Measurements from ENCODE around the gene IFI44.

IFI44 gene

DNA sequence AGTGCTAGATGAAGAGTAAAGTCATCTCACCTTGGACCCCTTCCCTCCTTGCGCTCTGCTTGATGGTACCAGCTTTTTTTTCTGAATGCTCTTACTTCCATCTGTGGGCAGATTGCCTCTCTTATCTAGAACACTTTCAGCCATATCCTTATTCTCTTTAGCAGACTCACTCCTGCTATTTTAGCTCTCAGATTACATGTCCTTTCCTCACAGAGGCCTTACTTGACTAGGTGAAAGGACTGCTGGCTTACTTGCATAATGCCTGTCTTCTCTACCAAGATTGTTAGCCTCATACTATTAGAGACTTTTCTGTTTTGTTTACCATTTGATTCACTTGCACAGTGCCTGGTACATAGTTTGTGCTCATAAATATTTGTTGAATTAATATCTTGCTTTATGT, 9.3 kb downstream of the IFI44 start:
- no peak for DNase-seq

DNA sequence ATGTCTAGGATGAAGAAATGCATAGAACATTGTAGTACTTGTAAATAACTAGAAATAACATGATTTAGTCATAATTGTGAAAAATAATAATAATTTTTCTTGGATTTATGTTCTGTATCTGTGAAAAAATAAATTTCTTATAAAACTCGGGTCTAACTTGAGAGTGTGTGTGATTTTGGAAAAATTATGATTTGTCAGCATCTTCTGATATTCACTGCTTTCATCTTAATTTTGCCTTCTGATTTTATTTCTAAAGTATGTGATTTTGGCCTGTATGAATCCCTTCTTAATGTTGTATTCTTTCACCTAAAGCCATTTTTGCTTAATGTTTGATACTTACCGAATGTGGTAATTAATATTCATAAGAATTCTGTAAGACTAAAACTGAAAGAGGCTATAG, 14.3 kb downstream of the IFI44 start:
- no peak for DNase-seq

DNA sequence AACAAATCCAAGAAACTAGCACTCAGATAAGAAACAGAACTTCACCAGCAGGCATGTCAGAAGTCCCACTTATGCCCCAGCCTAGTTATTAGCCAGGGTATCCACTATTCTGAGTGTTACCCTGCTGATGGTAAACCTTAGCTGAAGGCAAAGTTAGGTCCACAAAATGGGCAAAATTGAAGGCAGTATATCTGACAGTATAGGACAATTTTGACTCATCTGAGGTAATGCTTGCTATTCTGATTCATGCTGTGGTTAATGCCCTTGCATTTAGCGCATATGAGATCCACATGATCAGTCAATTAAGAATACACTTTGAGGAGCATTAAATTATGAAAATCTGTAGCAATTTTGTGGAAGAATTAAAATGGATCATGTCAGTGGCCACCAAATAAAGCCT, 15.1 kb downstream of the IFI44 start:
- DNase-seq = no peak

DNA sequence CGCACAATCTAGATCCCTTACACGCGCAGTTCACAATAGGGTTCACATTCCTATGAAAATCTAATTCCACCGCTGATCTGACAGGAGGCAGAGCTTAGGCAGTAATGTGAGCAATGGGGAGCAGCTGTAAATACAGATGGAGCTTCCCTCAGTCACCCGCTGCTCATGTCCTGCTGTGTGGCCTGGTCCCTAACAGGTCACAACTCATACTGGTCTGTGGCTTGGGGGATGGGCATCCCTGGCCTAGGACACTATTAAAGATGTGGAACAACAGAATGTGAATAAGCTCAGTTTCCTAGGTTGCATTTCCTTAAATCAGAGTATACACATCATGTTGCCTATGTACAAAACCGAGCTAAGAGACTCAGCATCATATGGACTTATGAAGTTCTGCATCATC, 16.2 kb downstream of the IFI44 start:
- no peak for DNase-seq

DNA sequence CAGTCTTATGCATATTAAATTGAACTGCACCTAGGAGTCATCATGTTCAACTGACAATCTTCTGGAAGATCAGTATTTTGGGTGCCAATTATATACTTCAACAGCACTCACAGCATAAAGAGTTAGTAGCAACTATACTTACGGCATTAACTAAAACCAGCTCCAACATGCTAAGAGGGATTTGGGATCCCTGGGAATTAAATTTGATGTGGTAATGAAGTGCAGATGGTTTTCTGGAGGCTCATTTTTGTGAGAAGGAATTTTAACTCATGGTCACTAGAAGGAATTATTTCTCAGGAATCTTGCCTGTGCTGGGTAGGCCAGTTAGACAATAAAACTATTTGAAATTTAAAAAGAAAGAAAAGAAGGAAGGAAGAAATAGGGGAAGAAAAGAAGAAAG, 18.3 kb downstream of the IFI44 start:
- DNase-seq = no peak

DNA sequence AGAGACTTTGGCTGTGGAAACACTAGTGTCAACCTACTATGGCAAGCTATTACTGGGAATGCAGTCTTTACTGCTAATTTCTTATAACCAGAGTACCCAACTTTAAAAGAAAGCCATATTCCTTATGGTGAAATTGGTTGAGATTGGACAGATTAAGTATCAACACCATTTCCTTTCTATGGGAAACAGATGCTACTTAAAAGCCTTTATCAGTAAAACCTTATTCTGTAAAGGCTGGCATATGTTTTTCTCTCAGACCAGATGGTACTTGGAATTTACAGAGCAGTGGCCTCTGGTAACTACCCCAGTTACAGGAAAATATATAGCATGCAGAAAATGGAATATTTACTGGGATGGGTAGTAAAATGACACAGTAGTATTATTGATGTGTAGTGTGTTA, 18.8 kb downstream of the IFI44 start:
- DNase-seq = no peak

DNA sequence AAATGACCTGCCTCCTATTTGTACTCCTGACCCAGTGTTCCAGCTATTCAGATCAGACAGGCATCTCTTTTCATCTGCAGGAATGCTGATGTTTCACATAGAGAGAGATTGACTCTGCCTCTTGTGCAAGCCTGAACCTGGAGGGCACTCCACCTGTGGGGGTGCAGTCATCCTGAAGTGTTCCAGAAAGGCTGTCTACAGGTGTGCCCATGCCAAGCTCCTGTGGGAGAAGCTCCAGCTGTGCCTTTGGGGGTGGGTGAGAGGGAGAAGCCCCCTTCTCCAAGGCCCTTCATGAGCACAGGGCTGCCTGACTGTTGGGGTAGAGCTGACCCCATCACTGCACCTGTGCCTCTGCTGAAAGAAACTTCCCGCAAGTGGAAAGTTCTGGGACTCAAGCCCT, 22.8 kb downstream of the IFI44 start:
- DNase-seq = no peak

DNA sequence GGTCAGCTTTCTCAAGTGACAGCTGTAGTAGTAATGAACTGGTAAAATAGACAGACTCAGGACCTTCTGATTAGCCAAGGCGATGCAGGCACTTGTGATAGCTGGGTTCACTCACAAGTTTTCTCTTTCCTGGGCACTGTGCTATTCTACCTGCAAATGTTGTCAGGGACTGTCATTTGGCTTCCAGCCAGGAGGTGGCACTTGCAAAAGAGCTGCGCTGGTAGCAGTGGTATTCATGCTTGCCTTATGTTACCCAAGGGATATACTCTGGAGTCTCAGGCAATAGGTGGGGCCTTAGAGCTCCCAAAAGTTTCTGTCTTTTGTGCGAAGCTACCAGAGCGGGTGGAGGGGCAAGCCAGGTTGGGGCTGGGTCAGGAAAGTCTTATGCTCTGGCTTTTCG, 23.5 kb downstream of the IFI44 start:
- no peak for DNase-seq

DNA sequence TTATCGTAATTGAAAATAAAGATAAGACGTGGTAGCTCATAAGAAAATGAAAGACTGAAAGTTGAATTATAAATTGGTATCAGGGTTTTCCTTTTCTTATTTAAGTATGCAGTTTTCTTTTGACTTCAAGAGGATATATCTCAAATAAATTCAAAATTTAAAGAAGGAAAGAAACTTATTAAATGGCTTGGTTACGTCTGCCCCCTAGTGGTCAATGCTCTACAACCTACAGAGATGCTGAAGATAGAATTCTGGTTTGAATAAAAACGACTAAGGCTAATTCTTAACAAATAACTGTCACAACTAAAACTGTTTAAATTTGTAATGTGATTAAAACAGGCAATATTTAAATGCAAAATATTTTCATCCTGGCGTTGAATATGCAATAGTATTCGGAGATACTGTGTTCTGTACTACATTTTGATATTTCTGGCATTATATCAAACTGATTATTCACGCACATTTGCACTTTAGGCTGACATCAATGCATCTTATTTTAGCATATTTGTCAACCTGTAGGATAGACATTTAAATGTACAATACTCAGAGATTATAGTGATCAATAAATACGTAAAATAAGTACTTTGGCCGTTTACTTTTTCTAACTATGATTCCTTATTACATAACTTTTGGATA, 26.8 kb downstream of the IFI44 start:
- no peak for DNase-seq

DNA sequence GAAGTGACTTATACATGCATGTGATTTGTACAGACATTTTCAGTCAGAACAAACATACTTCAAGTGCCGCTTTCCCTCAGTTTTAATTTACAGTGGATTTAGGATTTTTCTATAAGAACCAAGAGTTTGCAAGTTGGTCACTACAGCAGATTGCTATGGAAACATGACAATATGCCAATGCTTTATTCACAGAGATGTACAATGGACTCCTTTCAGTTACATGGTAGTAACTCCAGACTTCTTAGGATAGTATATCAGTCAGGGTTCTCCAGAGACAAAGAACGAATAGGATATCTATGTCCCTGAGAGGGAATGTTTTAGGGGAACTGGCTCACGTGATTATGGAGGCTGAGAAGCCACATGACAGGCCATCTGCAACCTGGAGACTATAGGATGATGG, 27.4 kb downstream of the IFI44 start:
- DNase-seq = no peak

DNA sequence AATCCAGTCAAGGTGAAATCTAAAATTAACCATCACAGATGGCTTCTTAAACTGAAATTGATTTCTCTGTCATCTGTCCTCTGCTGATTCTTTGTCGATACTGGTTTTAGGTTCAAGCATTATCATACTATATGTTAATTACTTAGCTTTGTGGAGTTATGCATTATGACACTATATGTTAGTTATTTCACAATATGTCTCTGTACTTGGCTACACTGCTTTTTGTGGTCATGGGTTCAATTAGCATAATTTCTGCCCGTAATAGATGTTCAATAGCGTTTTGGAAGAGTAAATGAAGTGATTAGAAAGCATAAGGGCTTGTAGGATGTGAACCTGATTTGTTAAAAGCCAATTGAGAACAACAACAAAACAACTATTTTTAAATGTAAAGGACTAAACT, 28.2 kb downstream of the IFI44 start:
- DNase-seq = no peak

DNA sequence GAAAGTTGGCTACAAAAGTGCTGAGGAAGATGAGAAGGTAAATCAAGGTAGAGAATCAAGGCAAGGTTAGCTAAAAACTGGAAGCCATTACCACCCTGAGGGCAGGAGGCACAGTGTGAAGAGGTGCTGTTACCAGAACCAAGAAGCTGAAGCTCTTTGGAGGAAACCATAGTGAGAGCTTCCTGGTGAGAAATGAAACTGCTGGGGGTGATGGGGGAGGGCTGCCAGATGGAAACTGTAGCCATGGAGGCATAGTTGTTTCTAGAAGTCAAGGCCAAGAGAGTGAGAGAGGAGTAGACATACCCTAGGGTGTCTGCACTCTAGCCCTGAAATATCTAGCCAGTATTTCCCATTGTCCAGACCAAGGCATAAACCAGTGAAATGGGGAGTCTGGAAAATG, 28.7 kb downstream of the IFI44 start:
- no peak for DNase-seq

DNA sequence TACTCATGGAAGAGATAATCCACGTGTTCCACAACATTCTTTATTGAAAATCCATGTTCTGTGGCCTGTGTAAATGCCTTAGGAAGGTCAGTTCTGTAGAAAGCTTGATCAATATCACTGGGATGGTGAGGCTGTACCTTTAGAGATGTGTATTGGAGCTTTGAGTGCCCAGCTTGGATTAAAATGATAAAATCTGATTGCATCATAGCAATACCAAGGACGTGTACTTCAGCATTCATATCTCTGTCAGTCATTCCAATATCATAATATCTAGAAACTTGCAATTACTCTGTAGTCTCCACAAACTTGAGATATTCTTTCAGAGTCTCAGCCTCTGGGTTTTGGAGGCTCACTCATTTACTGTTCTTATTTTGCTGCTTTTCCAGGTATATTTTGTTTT, 31.6 kb downstream of the IFI44 start:
- no peak for DNase-seq

DNA sequence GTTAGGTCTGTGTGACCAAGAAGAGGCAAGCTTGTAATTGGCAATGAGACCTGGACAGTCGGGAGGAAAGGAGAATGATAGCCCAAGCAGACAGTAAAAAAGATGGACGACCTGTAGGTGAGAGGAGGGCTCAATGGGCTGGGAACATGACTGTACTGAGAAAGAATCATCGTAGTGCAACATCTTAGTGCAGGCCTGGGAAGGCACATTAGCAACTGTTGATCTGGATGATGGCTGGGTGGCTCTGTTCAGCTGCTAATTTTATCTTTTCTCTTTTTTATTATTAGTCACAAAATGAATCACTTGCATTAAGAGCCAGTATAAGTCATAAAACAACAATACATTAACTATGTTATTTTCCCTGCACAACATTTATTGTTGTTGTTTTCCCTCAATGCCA, 32.9 kb downstream of the IFI44 start:
- no peak for DNase-seq

DNA sequence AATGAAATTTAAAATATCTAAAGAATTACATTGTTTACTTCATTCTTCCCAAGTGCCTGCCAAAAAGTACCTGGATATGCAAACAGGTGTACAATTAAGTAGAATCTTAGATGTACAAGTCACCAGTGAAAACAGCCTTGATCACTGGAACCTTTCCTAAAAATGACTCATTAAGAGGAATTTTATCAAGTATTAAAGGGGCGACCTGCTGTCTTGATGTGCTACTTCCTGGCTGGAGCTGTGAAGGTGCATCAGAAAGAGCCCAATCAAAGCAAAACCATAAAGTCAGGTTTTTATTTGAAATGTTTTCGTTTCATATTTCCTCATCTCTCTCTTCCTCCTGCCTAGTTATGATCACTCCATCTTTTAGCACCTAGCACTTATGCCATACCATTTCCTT, 33.4 kb downstream of the IFI44 start:
- no peak for DNase-seq

DNA sequence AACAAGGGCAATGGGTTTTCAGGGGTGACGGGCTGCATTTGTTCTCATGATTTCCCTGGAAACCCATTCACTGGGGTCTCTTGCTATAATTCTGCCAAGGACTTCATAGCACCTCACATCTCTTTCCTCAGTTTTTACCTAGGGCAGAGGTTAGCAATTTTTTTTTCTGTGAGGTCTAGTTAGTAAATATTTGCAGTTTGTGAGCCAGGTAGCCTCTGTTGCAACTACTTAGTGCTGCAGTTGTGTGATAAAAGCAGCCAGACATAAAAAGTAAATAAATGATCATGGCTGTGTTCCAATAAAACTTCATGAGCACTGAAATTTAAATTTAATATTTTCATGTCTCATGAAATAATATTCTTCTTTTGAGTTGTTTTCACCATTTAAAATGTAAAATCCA, 37.7 kb downstream of the IFI44 start:
- no peak for DNase-seq

DNA sequence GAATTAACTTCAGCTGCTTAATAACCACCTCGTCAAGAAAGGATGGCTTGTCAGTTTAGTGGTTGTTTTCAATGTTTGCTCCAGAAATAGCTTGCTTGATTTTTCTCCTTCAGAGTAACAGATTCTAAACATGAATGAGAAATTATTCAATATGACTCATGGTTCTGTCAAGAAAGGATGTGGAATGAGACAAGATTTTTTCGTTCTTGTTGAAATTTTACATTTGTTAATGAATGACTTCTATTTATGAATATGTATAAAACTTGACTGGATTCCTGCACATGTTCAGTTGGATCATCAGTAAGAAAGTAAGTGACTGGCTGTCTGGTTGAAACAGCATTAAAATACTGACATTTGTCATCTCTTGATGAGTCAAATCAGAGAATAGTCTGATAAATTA, 38.3 kb downstream of the IFI44 start:
- DNase-seq = no peak

DNA sequence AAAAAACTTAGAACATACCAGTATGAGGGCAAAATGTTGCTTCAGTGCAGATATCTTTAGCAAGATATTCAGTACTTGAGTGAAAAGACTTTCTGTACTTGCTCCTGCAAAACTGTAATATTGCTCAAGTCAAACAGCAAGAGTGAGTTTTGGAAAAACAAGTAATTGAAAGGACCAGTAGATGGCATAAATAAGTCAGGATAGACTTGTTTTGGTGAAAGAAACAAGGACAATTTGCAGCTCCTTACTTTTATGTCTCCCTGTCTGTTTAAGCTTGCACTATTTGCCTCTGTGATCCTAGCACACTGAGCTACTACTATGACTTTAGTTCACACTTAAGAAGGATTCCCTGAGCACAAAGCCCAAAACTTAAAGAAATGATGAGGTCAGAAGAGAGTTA, 39.1 kb downstream of the IFI44 start:
- no peak for DNase-seq

DNA sequence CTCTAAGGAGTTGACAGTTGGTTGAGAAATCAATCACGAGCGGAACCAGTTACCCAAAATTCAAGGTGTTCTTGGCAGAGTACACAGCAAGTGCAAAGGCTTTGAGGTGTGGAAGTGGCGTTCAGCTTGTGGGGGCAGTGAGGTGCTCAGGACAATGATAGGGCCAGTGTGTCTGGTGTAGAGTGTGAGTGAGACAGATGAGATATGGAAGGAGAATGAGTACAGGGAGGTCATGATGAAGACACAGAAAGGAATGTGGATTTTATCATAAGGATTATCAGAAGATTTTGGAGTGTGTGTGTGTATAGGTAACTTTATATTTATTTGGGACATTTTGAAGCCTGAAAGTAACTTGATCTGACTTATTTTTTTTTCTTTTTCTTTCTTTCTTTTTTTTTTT, 40.9 kb downstream of the IFI44 start:
- no peak for DNase-seq

DNA sequence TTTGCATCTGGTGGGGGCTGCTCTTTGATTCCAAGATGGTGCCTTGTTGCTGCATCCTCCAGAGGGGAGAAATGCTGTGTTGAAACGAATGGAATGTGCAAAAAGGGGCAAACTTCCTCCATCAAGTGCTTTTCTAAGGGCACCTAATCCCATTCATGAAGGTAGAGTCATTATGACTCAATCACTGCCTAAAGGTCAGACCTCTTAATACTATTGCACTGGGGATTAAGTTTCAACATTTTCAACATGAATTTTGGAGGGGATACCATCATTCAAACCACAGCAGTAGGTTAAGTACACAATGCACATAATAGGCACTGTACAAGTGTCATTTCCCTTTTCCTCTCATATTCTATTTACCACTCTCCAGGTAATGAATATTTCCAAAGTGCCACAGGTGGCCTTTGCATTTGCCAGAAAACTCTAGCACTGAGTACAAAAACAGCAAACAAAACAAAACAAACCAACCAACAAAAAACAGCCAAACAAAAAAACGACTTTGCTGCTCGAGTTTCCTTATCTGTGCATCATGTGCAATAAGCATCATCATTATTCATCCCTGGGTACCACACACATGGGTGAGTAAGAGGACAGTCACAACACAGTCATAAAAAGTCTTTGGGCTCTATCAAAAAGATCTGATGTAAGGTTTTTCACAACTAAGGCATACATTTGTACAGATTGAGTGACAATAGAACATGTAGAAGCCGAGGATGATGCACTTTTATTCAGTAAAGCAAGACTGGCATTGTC, 42.5 kb downstream of the IFI44 start:
- DNase-seq = no peak

DNA sequence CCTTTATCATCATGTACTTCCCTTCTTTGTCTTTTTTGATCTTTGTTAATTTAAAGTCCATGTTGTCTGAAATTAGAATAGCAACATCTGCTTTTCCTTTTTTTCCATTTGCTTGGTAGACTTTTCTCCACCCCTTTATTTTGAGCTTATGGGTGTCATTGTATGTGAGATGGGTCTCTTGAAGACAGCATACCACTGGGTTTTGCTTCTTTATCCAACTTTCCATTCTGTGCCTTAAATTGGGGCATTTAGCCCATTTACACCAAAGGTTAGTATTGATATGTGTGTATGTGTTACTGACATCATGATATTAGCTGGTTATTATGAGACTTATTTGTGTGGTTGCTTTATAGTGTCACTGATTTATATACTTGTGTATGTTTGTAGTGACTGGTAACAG, 50.2 kb downstream of the IFI44 start:
- no peak for DNase-seq

DNA sequence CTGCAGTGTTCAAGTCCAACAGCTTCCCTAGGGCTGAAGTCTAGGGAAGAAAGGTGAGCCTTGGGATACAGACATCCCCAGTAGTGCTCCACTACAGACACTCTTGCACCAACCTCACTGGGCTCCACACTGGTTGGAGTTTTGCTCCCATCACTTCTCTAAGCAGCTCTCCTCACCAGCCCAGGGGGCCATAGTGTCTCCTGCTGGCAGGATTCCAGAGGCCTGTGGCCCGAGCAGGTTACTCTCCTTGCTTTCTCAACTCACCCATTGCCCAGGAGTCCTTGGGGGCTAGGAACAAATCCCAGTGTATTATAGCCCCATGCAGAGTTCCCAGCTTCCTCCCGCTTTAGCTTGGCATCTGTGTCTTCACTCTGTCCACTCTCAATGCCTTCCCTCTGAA, 52.8 kb downstream of the IFI44 start:
- DNase-seq = no peak

DNA sequence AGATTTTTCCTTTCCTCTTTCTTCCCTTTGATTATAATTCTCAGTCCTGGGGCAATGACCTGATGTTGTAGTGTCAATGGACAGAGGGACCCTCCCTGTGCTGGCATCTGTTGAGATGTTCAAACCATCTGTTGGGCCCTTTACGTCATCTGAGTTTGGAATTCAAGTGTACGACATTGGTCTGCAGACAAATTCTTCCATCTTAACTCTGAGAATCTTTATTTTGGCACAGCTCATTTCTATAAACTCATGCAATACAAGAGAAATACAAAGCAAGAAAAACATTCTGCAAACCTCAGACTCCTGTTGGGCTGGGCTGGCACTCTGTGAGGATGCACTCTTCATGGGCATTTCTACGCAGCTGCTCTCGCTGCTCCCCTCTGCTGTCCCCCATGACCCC, 54.2 kb downstream of the IFI44 start:
- no peak for DNase-seq

DNA sequence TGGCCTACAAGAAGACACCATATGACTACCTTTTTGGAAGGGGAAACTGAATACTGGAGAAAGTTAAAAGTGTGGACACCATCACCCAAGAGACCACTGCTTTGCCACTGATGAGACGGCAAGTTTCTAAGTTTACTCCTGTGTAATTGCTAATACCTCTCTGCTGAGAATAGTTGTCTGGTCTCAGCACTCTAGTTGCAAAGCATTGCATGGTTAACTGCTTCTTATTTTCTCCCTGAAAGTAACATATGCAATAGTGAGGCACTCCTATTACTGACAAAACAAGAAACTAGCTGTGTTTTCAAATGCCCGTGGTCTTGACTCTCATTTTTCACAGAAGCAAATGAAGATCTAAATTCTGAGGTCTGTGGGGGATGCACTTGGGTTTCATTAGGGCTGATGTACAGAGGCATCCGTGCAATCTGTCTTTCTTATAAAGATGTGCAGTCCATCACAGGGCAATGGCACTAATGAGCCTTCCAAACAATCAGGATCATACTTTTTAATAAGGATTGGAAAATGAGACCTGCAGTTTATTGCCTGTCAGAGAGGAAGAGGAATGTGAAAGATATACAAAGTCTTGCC, 62.9 kb downstream of the IFI44 start:
- no peak for DNase-seq

DNA sequence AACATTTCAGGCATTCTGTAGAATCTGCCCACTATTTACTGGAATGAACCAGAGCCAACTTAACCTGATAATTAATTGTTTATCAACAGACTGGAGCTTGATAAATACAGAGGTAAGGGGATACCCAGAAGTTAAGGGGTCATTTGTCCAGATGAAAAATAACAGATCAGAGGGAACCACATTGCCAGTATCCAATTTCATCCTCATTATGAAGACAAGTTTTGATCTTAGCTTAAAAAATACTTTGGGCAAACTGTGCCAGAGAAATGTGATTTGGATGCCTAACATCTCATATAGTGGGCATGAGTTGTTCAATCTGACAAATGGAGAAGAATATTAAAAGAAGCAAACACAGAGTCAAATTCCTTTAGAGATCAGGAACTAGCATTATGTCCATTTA, 63.7 kb downstream of the IFI44 start:
- no peak for DNase-seq

All from NCI-H187 (cell line).